HG03565 (cell line): Measurements from ENCODE around the gene MADCAM1.
A peak's percentile ranks its signal among the peaks of the same experiment; 100 is the strongest.

ENCODE experiments used
- ATAC-seq: cut with Tn5 transposase; IDR thresholded peaks from one replicate; pipeline ENCODE4 v1.9.1; 2021; ENCODE audit warnings: mild to moderate bottlenecking, moderate library complexity; ENCODE audit not compliant: unreplicated experiment

MADCAM1 gene

DNA sequence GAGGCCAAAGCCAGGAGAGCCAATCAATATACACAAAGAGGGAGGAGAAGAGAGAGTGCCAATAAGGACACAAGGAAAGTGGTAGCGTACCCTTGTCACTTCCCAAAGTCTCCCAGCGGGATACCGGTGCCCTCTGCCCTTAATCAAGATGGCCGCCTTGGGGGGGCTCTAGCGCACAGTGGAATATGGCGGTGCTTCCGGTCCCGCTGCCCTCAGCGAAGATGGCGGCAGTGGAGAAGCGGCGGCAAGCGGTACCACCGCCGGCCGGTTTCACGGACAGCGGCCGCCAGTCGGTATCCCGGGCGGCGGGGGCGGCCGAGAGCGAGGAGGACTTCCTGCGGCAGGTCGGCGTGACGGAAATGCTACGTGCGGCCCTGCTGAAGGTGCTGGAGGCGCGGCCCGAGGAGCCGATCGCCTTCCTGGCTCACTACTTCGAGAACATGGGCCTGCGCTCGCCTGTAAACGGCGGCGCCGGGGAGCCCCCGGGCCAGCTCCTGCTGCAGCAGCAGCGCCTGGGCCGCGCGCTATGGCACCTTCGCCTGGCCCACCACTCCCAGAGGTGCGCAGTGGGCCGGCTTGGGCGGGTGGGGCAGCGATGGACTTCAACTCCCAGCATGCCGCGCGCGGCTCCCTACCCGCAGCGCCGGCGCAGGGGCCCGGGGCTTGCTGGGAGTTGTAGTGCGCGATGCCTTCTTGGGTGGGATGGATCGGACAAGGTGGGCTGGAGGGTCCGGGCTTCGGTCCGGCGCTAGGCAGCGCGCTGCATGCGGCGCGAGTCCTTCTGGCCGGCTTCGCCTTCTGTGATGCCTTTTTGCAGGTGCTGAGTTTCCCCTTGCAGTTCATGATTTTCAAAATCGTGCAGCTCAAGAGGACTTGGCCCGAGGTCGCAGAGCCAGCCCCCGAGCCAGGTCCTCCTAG lies 11.3 kb downstream of the MADCAM1 start, which contains the start of gene TPGS1:
Gene TPGS1 (plus strand): TSS at position 212 of the 918 bp plus-strand sequence. CDS start 10 bp downstream, at position 222.
- ATAC-seq, result peak; percentile 38

DNA sequence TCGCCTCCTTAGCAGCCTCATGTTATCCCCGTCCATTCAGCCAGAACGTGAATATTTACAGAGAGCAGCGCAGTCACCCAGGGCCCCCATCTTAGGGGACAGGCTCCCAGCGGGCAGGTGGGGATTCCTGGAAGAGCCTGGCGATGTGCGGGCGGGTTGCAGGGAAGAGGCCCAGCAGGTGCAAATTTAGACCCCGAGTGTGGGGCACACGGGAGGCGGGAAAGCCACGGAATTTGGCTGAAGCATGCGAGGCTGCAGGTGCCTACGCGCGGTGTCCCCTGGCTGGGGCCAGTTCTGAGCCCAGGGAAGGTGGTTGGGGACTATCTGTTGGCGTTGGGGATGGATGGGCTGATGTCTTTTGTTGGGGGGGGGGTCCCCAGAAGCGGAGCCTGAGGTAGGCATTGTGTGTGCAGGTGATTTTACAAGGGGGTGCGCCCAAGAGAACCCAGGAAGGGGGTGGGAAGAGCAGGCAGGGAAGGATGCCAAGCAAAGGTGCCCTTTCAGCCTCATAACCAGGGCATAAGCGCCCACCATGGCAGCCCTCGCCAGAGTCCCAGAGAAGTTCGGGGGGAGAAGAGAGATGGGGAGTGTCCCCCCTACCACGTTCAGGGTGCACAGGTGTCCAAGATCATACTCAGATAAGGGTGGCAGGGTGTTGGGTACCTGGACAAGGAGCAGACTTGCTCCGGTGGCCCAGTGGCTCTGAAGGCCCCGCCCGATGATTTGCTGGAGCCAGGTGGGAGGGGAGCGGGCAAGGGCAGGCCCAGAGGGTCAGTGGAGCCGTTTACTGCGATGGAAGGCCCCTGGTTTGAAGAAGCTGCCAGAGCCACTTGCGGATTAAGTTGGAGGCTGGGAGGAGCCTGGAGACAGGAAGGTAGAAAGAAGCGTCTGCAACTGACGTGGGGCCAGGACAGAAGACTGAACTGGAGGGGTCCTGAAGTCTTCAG lies 12.2 kb downstream of the MADCAM1 start:
- ATAC-seq, result no peak

GRCh38 chr19:510606-511100 lies 14.4 kb downstream of the MADCAM1 start:
- ATAC-seq, result peak; percentile 28

GRCh38 chr19:511101-511851 lies 15.0 kb downstream of the MADCAM1 start:
- ATAC-seq, result no peak

DNA sequence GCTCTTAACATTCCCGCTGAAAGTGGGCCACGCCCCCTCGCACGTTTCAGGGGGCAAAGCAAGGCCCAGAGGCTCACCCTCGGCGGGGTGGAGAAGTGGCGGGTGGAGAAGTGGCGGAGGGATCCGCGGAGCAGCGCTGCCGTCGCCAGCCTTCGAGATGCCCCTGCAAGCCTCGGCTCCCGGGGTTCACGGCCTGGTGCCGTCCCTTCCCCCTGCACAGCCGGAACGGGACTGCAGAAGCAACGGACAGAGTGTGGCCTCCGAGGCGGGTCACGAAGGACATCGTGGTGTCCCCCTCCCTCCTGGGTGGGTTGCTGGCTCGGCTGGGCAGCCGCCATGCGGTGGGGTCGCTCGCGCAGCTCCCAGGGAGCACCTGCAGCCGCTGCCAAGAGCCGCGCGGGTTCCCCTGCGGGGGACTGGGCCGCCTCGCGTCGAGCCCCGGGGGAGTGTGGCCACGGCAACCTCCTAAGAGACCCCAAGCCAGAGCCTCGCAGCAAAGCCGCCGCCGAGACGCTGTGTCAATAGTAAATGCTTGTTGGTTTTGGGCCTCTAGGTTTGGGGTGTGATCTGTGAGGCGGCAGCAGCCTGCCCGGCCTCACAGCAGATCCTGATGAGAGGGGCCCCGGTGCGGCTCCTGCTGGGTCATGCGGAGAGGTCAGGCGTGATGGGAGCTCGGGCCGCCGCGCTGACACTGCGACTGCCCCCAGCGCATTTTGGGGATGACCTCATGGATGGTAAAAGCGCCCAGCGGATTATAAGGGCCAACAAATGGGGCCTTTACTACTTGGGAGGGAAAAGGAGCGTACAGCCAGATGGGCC lies 16.5 kb downstream of the MADCAM1 start:
- no peak for ATAC-seq

GRCh38 chr19:513368-514165 lies 17.3 kb downstream of the MADCAM1 start:
- no peak for ATAC-seq

GRCh38 chr19:514166-514663 lies 17.9 kb downstream of the MADCAM1 start:
- ATAC-seq, result no peak

- no peak for ATAC-seq
These were observed 21.7 kb downstream of the MADCAM1 start for GRCh38 chr19:517721-518597.

- ATAC-seq, result no peak
These were observed 22.4 kb downstream of the MADCAM1 start for GRCh38 chr19:518598-519231.

- no peak for ATAC-seq
These were observed 23.2 kb downstream of the MADCAM1 start for GRCh38 chr19:519449-519865.

- ATAC-seq, result no peak
These were observed 26.4 kb downstream of the MADCAM1 start for GRCh38 chr19:522726-523125.

DNA sequence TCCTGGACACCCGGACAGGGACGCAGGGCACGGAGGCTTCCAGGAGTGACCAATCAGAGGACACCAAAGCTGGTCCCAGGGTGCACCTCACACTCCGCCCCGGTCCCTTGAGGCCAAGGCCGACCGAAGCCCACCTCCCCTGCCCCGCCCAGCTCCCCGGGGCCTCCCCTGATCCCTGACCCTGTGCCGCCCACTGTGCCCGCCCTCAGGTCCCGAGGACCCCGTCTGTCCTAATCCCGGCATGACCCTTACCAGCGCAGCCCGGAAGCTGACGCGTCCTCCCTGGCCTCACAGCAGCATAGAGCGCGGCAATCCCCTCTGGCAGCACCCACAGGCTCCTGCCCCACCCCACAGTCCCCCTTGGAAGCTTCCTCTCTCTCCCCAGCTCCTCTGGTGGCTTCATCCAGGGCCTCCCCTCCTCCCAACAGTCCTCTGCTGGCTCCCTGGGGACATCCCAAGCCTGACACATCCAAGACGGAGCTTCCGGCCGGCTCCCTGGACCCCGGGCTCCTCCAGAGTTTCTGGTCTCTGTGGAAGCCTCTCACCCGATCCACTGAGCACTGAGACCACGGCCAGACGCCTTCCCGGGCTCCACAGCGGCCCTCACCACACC lies 27.9 kb downstream of the MADCAM1 start:
- no peak for ATAC-seq

DNA sequence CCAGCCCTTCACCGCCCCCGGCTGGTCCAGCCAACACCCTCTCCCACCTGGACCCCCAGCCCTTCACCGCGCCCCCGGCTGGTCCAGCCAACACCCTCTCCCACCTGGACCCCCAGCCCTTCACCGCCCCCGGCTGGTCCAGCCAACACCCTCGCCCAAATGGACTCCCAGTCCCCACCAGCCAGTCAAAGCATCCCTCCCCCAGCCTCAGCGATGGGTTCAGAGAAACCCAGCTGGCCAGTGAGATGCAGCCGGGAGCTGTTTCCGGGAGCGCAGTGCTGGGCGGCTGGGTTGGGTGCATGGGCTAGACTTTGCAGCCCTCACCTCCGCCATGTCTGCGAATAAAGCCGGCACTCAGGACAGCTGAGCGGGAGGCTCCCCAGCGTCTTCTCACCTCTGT lies 28.7 kb downstream of the MADCAM1 start:
- ATAC-seq, result no peak

DNA sequence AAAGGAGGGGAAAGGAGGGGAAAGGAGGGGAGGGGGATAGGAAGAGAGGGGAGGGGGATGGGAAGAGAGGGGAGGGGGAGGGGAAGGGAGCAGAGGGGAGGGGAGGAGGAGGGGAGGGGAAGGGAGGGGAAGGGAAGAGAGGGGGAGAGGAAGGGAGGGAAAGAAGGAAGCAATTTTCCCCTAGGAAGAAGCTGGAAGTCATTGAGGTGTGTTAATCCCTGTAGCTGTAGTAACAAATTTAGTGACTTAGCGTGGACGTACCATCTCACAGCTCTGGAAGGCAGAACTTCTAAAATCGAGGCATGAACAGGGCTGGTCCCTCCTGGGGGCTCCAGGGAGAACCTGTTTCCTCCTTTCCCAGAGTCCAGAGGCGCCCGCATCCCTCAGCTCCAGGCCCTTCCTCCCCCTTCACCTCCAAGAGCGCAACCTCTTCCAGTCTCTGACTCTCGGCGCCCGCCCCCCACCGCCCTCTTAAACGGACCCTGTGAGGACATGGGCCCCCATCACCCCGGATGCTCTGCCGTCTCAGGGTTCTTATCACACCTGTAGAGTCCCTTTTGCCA lies 29.7 kb downstream of the MADCAM1 start:
- no peak for ATAC-seq

DNA sequence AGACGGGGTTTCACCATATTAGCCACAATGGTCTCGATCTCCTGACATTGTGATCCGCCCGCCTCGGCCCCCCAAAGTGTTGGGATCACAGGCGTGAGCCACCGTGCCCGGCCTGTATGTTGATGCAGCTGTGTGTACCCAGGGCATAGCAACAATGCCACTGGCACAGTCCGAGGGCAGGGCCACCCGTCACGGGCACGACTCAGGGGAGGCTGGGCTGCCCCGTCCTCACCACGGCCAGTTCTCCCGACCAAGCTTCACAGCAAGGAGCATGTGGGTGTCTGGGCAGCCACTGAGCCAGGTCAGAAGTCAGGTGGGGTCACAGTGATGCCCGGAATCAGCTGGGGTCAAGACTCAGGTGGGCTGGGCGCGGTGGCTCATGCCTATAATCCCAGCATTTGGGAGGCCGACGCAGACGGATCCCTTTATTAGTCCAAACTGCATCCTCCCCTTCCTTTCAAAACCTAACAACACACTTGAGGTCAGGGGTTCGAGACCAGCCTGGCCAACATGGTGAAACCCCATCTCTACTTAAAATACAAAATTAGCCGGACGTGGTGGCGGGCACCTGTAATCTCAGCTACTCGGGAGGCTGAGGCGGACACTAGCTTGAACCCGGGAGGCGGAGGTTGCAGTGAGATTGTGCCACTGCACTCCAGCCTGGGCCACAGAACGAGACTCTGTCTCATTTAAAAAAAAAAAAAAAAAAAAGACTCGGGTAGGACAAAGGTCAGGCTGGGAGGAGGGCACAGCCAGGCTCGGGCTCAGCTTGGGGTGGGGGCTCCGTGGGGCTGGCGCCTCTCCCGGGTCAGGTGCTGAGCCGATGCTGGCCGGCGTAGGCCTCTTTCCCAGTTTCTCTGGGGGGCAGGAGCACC lies 34.1 kb downstream of the MADCAM1 start:
- ATAC-seq, result no peak
